HG03378 (cell line): ENCODE measurements around the gene FAR2.
"Not testable (repeated sequence)": the region's sequence is repeated elsewhere in the genome, so short reads cannot be mapped to it uniquely, and the experiment has no call there.

Experiments
- ATAC-seq: cut with Tn5 transposase; IDR thresholded peaks from one replicate; pipeline ENCODE4 v1.9.1; 2021; ENCODE audit warnings: mild to moderate bottlenecking, moderate library complexity; ENCODE audit not compliant: unreplicated experiment

FAR2 gene

DNA sequence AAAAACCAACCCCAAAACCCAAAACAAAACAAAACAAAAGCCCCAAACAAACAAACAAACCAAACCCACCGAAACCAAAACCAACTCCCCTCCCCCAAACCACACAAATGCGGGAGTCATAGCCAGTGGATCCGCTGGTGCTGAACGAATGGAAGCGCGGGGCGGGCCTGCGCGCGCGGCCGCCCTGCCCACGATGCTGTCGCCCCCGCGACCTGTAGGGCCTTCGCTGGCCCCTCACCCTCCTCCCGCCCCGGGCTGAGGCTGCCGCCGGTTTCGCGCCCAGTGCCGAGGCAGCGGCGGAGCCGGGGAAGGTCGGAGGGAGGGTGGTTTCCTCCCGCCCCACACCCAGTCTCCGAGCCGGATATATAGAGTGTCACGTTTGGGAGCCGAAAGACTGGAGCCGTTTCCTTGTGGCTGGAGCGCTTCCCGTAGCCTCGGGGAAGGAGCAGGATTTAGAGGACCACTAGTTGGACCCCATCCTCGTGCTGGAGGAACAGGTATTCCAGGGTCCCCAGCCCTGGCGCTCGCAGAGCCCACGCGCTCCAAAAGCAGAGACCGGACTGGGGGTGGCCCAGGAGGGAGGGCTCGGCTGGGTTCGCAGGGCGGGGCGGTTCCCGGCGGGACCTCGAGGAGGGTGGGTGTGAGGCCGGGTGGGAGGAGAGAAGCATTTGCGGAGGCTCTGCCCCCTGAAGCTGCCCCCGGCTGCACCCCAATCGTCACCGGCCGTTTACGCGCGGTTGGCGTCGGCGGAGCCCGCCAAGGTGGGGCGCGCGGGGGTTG lies at the start of gene FAR2:
FAR2 (plus strand) TSS at position 368 of the 780 bp plus-strand sequence. CDS start 121,172 bp downstream, outside the sequence.
- no peak for ATAC-seq

GRCh38 chr12:29102741-29103140 lies 46.3 kb upstream of the FAR2 start:
- no peak for ATAC-seq

- peak; percentile 99 for ATAC-seq
Observed at GRCh38 chr12:29103539-29103974, 45.5 kb upstream of the FAR2 start.

- no peak for ATAC-seq
Observed at GRCh38 chr12:29104516-29104915, 44.6 kb upstream of the FAR2 start.

DNA sequence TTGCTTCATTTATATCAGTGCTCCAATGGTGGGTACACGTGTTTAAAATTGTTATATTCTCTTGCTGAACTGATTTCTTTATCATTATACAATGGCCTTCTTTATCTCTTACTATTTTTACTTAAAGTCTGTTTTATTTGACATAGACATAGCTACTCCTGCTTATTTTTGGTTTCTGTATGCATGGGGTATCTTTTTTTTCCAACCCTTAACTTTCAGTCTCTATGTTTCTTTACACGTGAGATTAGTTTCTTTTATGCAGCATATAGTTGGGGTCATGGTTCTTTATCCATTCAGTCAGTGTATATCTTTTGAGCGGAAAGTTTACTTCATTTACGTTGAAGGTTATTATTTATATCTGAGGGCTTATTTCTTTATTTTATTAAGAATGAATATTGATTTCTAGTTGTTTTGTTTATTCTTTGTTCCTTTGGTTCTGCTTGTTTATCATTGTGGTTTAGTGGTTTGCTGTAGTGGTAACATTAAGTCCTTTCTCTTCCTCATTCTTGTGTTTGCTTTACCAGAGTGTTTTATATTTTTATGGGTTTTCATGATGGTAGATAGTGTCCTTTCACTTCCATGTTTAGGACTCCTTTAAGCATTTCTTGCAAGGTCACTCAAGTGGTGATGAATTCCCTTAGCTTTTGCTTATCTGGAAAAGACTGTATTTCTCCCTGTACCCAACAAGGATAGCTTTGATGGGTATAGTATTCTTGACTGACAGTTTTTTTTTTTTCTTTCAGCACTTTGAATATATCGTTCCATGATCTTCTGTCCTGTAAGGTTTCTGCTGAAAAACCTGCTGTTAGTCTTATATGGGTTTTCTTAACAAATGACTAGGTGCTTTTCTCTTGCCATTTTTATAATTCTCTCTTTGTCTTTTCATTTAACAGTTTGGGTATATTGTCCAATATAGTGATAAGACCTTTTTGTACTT lies 38.3 kb upstream of the FAR2 start:
- ATAC-seq = peak; percentile 88

DNA sequence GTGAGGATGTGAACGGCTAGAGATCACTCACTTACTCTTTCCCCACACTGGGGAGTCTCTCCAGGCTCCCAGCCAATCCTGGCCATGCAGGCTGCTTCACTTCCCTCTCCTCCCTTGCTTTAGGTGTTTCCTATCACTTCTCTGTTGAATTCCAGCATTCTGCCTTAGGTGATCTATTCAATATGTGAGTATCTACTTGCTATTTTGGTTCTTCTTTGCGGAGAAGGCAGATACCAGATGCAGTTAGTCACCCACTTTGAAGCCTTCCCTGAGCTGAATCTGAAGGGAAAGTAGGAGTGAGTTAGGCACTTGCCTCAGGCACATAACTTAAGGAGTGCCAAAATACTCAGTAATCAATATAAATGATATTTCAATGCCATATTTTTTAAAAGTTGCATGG lies 36.0 kb upstream of the FAR2 start:
- ATAC-seq = no peak

GRCh38 chr12:29116414-29116813 lies 32.7 kb upstream of the FAR2 start:
- ATAC-seq = no peak

- no peak for ATAC-seq
Observed at GRCh38 chr12:29131539-29131938, 17.5 kb upstream of the FAR2 start.

- ATAC-seq = no peak
Observed at GRCh38 chr12:29132316-29132715, 16.8 kb upstream of the FAR2 start.

DNA sequence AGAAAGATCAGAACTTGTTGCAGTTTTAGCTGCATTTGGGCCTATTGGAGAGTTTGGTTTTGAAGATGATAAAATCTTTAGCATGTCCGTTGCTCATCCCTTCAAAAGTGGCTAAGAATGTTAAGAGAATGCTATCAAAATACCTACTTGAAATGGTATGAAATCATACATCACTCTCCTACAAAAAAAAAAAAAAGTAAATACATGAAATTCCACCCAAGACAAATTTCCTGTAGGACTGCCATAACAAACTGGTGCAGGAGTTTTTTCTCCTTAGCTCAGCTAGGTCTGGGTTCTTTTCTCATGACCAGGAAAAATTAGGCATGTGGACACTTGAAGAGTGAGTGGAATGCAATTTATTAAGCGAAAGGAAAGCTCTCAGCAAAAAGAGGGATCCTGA lies 15.9 kb upstream of the FAR2 start:
- no peak for ATAC-seq

GRCh38 chr12:29133680-29134079 lies 15.4 kb upstream of the FAR2 start:
- no peak for ATAC-seq

GRCh38 chr12:29138256-29138655 lies 10.8 kb upstream of the FAR2 start:
- not testable (repeated sequence) for ATAC-seq

GRCh38 chr12:29138855-29139254 lies 10.2 kb upstream of the FAR2 start:
- not testable (repeated sequence) for ATAC-seq

- no peak for ATAC-seq
Observed at GRCh38 chr12:29145372-29146170, 3.5 kb upstream of the FAR2 start.

GRCh38 chr12:29146196-29146595 lies 2.9 kb upstream of the FAR2 start:
- no peak for ATAC-seq

GRCh38 chr12:29147731-29148595 lies 1.1 kb upstream of the FAR2 start:
- no peak for ATAC-seq

DNA sequence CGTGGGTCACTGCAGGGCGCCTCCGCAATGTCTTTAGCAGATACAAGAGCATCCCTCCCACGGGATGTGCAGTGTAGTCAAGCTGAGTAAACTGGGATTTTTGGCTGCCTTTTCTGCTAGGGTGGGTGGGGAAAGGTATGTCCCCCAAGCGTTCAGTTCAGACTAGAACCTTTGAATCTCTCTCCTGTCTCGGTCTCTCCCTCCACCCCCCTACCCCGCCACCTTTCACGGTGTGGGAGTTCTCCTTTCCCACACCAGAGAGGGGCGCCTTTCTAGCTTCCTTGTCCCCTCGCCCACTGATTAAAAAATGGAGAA lies 525 bp upstream of the FAR2 start:
- ATAC-seq = no peak

DNA sequence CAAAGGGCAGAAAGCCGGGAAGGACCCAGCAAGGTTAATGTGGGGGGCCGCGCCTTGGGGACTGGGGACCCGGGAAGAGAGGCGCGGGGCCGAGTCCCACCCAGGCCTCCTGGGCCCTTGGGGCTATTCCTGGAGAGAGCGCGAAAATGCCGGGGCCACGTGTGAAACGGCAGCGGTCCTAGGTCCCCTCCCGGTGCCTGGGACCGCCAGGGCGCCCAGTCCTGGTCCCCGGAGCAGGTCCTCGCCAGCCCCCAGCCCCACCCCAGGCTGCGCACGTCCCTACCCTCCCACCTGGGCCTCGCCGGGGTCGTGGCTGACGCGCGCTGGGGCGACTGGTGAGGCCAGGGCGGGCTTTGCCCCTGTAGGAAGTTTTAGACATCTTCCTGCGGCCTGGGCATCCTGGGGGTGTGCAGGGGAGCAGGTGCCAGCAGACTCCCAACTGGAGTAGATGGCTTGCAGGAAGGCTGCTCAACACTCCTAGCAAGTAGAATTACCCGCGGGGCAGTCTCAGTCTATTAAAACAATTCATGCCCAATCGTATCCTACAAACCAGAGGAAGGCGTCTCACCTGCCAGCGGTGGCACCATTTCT lies 708 bp downstream of the FAR2 start:
- ATAC-seq = no peak

DNA sequence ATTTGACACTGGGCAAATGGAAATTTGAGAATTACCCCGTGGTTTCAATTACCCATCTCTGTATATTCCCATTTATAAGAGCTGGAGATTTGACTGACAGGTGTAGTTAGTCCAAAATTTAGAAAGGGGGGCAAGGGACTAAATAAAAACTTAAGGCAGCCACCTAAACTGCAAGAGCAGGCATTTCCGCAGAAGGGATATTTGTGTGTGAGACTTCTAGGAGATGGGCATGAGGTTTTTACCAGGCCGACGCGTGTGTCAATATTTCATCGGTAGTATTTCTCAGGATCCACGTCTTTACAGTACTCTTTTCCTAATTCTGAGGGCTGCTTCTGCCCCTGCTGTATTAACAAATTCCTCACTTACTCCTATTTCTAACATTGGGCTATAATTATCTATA lies 1.4 kb downstream of the FAR2 start:
- ATAC-seq = no peak
